Measurements from ENCODE around the gene MAP2K4.

DNA sequence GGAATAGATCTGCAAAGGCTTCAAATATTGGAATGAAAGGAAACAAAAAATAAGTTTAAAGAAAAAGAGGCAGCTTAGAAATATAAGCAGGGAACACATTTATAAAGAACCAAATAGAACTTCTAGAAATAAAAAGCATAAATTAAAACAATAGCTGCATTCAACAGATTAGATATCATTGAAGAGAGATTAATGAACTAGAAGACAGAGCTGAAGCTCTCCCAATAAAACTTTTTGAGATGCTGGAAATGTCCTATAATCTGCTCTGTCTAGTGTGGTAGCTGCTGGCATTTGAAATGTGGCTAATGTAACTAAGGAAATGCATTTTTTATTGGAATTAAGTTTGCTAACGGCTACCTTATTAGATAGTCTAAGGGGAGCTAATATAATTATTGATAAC lies 115.6 kb downstream of the MAP2K4 start:
- TF ChIP-seq, protein P1, sequence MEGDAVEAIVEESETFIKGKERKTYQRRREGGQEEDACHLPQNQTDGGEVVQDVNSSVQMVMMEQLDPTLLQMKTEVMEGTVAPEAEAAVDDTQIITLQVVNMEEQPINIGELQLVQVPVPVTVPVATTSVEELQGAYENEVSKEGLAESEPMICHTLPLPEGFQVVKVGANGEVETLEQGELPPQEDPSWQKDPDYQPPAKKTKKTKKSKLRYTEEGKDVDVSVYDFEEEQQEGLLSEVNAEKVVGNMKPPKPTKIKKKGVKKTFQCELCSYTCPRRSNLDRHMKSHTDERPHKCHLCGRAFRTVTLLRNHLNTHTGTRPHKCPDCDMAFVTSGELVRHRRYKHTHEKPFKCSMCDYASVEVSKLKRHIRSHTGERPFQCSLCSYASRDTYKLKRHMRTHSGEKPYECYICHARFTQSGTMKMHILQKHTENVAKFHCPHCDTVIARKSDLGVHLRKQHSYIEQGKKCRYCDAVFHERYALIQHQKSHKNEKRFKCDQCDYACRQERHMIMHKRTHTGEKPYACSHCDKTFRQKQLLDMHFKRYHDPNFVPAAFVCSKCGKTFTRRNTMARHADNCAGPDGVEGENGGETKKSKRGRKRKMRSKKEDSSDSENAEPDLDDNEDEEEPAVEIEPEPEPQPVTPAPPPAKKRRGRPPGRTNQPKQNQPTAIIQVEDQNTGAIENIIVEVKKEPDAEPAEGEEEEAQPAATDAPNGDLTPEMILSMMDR (IDR thresholded peaks at IDR 0.05; ENCODE audit: insufficient read depth, low read depth, low read length), result no peak
- no peak for TF ChIP-seq EZH2 (IDR thresholded peaks at IDR 0.05; ENCODE audit: insufficient read depth, low read length)

All from astrocyte (in vitro differentiated cells and primary cell).